Epithelial cell of proximal tubule (primary cell): ENCODE results near the gene STK11IP. TPM values are rescaled to one million over a fixed set of nuclear protein-coding genes. Genes with fewer than 3 reads are reported as not detected.

Source experiments
- DNase-seq: peaks from one replicate; pipeline ENCODE4 v3.0.0-alpha.2; 2011; ENCODE audit warnings: low read depth
- H3K4me3 ChIP-seq: 2 replicates; pipeline ENCODE4 v1.5.1; 2011; ENCODE audit warnings: low read depth, mild to moderate bottlenecking, low read length
- CTCF ChIP-seq: conservative IDR thresholded peaks from 2 replicates; pipeline ENCODE4 v1.5.1; 2012; ENCODE audit warnings: low read depth, mild to moderate bottlenecking, low read length
- total RNA-seq: library from RNA; depleted of rRNA; stranded (reverse); fragments of >200 nt; gene quantifications from 2 replicates; pipeline ENCODE4 v1.2.3, GENCODE V29; 2015

STK11IP gene
- total RNA-seq, 1 donor from 2014 or later = 35.7 TPM

GRCh38 chr2:219562049-219563020 is 35.3 kb upstream of the STK11IP start:
- TF ChIP-seq CTCF = no peak
- DNase-seq = no peak
- no peak overlapping the region for H3K4me3 ChIP-seq

DNA sequence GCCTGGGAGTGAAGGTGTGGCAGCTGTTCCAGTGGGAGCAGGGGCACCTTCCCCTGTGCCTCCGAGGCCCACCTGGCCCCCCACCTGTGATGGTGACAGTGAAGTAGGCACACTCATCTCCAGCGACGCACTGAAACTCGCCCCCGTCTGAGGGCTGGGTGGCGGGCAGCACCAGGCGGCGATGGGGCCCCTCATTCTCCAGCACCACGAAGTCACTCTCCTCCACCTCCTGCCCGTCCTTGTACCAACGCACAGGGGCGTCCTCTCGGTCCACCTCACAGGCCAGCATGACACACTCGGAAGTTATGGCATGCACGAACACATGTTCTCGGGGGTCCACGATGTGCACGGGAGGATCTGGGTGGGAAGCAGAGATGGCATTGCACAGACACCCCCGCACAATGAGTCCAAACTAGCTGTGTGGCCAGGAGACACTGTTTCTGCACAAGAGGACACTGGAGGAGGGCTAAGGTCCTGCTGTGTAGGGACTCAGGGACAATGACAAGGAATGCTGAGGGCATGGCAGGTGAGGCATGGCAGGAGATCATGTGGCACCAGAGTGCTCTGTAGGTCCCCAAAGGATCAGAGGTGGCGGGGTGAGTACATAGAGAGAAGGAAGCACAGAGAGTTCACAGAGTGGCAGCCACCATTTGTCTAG is 34.3 kb upstream of the STK11IP start:
- no peak overlapping the region for H3K4me3 ChIP-seq
- DNase-seq = no peak
- TF ChIP-seq CTCF = no peak

GRCh38 chr2:219565130-219566080 is 32.3 kb upstream of the STK11IP start:
- TF ChIP-seq CTCF = no peak
- H3K4me3 ChIP-seq = no peak overlapping the region
- no peak for DNase-seq

DNA sequence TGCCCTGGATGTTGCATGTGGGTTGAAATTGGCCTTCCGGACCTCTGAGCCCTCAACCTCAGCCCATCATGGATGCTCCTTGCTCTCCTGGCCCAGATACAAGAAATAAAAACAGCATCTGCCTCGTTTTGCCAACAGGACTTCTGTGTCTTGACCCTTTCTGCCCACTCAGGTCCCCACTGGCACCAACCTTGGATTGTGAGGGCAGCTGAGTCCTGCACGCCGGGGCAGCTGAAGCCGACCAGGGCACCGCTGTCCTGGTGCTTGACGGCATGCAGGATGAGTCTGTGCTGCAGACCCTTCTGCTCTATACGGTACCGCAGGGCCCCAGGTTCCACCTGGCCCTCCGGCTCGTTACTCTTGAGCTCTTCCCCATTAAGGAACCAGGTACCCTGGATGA is 31.0 kb upstream of the STK11IP start:
- H3K4me3 ChIP-seq = no peak overlapping the region
- no peak for TF ChIP-seq CTCF
- DNase-seq = no peak

DNA sequence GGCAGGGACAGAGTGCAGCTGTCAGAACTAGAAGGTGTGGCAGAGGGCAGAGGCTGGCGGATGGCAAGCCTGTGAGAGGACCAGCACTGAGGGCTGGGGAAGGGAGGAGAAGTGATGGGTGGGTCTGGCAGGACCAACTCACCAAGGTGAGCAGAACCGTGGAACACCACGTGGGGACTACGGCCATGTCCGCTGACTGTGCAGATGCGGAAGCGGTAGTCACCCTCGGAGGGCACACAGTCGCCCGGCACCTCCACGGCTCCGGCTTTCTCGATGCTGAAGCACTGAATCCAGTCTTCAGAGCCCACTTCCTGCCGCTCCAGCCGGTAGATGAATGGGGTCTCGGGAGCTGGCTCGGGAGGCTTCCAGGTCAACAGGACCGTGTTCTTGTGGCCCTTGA is 30.5 kb upstream of the STK11IP start:
- no peak for TF ChIP-seq CTCF
- no peak overlapping the region for H3K4me3 ChIP-seq
- DNase-seq = no peak

DNA sequence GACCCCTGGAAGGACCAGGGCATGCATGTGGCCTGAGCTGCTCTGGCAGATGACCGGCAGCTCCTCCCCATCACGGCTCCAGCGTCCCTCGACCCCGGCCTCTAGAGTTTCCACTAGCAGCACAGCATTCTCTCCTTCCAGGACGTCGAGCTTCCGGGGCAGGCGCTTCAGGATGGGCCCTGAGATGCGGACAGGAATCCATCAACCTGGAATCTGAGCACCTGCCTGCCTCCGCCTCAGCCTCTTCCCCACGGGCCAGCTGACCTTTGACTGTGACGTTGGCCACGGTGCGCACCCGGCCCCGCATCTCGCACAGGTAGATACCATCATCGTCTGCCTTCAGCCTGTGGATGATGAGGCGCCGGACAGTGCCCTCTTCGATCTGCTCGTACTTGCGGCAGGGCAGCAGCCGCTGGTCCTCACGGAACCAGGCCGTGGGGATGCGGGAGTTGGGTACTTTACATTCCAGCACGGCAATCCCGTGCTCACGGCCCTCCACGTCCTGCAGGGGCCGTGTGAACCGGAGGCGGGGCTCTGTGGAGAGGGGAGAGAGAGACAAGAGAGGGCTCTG is 29.8 kb upstream of the STK11IP start:
- DNase-seq = no peak
- TF ChIP-seq CTCF = no peak
- no peak overlapping the region for H3K4me3 ChIP-seq
